GM13976 (cell line): ENCODE measurements around the gene HOXB3.

Experiments used
- DNase-seq: peaks from one replicate; pipeline ENCODE4 v3.0.0; 2012; ENCODE audit warnings: low spot score
- in situ Hi-C: fragments of 300-500 bp; cut with MboI; formaldehyde crosslinking; loops from one replicate; pipeline ENCODE4 v1.12.0; 2022; ENCODE audit warnings: low sequenced_read_pairs, mixed read lengths, inconsistent platforms; ENCODE audit not compliant: unreplicated experiment
- TF ChIP-seq, protein P1 (sequence below): IDR thresholded peaks from 2 replicates; pipeline ENCODE4 v1.5.1; 2012; ENCODE audit warnings: borderline replicate concordance, mild to moderate bottlenecking; ENCODE audit not compliant: insufficient read depth; ENCODE audit errors: extremely low read depth, missing control alignments, control extremely low read depth

Gene HOXB3

DNA sequence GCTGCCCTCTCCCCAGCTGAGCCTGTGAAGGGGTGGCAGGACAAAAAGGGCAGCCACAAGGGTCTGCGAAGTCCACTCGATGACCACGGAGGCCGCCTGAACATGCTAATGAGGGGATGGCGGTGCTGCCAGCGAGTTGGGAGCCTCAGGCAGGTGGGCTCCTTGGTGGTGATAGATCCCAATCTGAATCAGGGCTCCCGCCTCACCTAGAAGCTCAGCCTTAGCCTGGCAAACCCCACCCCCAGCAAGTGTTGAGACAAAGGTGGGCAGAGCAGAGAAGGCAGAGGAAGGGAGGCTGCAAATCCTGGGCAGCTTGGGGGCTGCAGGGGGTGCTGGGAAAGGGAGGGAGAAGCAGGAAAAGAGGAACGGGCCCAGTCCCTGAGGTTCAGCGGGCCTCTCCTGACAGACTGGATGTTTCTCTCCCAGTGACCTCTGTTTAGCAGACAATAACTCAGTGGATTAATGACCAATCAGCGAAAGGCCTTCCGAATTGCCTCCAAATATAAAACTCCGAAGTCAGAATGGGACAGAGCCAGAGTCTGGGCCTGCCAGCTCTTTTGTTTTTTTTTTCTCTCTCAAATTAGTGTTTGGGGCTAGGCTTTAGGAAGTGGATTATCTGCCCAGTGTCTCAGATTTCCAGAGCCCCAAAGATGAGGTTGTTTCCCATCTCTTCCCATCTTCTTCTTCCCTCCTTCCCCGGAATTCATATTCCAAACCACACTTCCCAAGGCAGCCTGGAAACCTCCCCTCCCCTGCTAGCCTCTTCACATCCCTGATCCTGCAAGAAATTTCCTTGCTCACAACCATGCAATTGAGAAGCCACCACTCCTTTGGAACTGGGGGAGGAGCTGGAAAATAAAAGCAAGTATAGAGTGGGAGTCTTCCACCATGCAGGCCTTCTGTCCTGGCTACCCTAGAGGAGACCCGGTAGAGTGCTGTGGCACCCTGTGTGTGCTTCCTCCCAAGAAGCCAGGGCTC is 29.9 kb downstream of the HOXB3 start:
- in situ Hi-C loops = no loop called here
- TF ChIP-seq, protein P1, sequence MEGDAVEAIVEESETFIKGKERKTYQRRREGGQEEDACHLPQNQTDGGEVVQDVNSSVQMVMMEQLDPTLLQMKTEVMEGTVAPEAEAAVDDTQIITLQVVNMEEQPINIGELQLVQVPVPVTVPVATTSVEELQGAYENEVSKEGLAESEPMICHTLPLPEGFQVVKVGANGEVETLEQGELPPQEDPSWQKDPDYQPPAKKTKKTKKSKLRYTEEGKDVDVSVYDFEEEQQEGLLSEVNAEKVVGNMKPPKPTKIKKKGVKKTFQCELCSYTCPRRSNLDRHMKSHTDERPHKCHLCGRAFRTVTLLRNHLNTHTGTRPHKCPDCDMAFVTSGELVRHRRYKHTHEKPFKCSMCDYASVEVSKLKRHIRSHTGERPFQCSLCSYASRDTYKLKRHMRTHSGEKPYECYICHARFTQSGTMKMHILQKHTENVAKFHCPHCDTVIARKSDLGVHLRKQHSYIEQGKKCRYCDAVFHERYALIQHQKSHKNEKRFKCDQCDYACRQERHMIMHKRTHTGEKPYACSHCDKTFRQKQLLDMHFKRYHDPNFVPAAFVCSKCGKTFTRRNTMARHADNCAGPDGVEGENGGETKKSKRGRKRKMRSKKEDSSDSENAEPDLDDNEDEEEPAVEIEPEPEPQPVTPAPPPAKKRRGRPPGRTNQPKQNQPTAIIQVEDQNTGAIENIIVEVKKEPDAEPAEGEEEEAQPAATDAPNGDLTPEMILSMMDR = no peak

DNA sequence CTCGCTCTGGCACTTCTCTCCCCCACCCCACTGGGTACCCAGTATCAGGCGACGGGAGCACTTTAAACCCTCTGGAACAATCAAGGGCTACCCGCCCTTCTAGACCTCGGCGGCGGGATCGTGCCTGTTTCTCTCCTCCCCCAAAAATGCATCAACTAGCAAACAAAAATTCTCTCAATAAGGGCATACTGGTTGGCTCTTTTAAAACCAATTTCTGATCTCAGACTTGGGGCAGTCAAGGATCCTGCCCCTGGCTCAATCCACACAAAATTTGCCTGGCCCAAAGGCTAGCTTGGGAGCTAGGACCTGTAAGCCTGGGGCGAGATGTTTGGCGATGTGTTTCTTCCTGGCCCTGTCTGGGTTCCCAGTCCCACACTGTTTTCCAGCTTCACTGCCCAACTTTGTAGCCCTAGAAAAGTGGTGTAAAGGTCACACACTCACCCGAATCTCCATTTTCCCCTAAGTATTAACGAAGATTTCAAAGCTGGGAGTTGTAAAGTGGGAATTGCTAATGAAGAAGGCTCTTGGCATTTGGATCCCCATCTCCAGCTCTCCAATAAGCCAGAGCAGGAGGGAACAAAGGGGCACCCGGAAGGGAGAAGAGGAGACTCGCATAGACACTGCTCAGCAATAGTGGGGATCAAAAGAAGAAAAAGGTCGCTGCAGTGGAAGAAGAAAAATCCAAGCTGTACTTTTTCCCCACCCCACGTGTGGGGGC is 30.8 kb downstream of the HOXB3 start:
- TF ChIP-seq, protein P1 = no peak
- no peak for DNase-seq
- in situ Hi-C loops = no loop called here

More for the DNA sequence above, 29.9 kb downstream of the HOXB3 start:
- DNase-seq = no peak

DNA sequence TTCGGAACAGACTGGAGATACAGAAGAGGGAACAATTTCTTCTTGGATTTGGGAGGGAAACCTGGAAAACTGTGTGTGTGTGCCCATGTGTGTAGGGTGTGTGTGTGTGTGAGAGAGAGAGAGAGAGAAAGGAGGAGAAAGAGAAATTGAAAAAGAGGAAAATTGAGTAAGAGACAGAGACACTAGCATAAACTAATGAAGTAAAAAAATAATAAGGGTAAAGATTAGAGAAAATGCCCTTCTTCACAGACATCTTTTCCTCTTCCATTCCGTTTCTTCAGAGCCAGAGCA is 31.3 kb downstream of the HOXB3 start:
- DNase-seq = no peak
- in situ Hi-C loops = no loop called here
- TF ChIP-seq, protein P1 = no peak

DNA sequence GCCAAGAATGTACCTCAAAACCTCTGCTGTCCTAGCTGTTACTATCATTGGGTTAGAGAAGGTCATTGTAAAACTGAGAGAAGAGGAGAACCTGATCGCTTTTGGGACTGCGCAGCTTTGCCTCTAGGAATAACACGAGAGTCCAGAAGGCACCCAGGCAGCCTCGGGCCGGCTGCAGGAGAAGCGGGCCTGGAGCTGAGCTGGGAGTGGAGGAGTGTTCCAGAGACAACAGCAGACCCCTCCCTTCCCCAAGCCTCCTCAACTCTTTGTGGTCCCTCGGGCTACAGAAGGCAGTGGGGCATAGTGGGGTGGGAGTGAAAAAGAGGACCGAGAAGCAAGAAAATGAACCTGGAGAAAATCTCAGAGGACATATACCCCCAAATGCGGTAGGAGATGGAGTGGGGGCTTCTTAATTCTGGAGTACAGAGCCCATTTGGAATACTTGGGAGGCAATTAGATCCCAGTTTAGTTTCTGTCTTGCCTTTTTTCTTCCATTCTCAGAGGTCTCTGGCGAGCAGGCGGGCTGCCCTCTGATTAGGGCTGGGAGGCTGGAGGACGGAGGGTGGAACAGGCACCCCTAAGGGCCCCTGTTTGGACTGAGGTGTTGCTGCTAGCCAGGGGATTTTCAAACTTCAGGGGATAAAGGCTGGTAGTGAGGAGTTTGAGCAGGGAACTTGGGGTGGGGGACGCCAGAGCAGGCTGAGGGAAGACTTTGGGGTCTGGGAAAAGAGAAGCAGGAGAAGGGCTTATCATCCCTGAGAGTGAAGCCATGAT is 31.8 kb downstream of the HOXB3 start:
- in situ Hi-C loops = no loop called here
- TF ChIP-seq, protein P1 = no peak
- no peak for DNase-seq

GRCh38 chr17:48556576-48557401 is 33.3 kb downstream of the HOXB3 start:
- TF ChIP-seq, protein P1 = no peak
- in situ Hi-C loops = no loop called here
- DNase-seq = no peak

- DNase-seq = no peak
- in situ Hi-C loops = no loop called here
- TF ChIP-seq, protein P1 = no peak
These were observed 33.8 kb downstream of the HOXB3 start for GRCh38 chr17:48556229-48556575.
